Measurements from ENCODE around the gene HHIPL1.

GRCh38 chr14:99624971-99625370, 20.0 kb upstream of the HHIPL1 start:
- TF ChIP-seq EP300 (IDR thresholded peaks at IDR 0.05), result no peak
- TF ChIP-seq POLR2AphosphoS5 (IDR thresholded peaks at IDR 0.05), result no peak
- TF ChIP-seq POLR2A (IDR thresholded peaks at IDR 0.05), result no peak

All from suprapubic skin (tissue), 4 donors.